CD14-positive monocyte (primary cell): ENCODE data around the gene FGF14. TPM values are rescaled to one million over a fixed set of nuclear protein-coding genes. Genes with fewer than 3 reads are reported as not detected.

Experiments used
- DNase-seq, 3 donors: peaks; one replicate each; pipeline ENCODE4 v3.0.0-alpha.2; 2011 to 2022
- H2AFZ ChIP-seq: 2 replicates; pipeline ENCODE4 v1.6.0; 2012; ENCODE audit warnings: mild to moderate bottlenecking, low read depth, low read length, inconsistent platforms; ENCODE audit not compliant: insufficient read depth, poor library complexity, severe bottlenecking
- H3K27ac ChIP-seq, 2 donors: 1 replicate in 1 of 2; 2 replicates in 1 of 2; pipeline ENCODE4 v1.5.1; 2012 to 2013; ENCODE audit warnings: low read length in 2 of 2, control low read depth in 1 of 2, inconsistent platforms in 1 of 2, low read depth in 1 of 2, mild to moderate bottlenecking in 1 of 2
- H3K27me3 ChIP-seq, 2 donors: one replicate each; pipeline versions ENCODE4 v1.6.0 to v1.6.1; 2011 to 2013; ENCODE audit warnings: low read length in 2 of 2; ENCODE audit not compliant: control insufficient read depth in 2 of 2, insufficient read depth in 2 of 2
- H3K36me3 ChIP-seq, 2 donors: replicated peaks in 1 of 2; 1 replicate in 1 of 2; 2 replicates in 1 of 2; pipeline versions ENCODE4 v1.5.1 to v1.6.1; 2012 to 2013; ENCODE audit warnings: low read length in 2 of 2, control low read depth in 1 of 2, inconsistent platforms in 1 of 2, mild to moderate bottlenecking in 1 of 2; ENCODE audit not compliant: insufficient read depth in 2 of 2, control insufficient read depth in 1 of 2
- H3K4me1 ChIP-seq, 2 donors: 1 replicate in 1 of 2; 2 replicates in 1 of 2; pipeline versions ENCODE4 v1.5.1 to v1.6.1; 2012 to 2013; ENCODE audit warnings: low read length in 2 of 2, control low read depth in 1 of 2, inconsistent platforms in 1 of 2, mild to moderate bottlenecking in 1 of 2, moderate library complexity in 1 of 2; ENCODE audit not compliant: insufficient read depth in 2 of 2, control insufficient read depth in 1 of 2
- H3K4me2 ChIP-seq: replicated peaks from 2 replicates; pipeline ENCODE3; 2012; ENCODE audit warnings: low read length, moderate library complexity, mild to moderate bottlenecking; ENCODE audit not compliant: poor library complexity, severe bottlenecking; ENCODE audit errors: extremely low read depth
- H3K4me3 ChIP-seq, 3 experiments: fragments of 200-600 bp in 1 of 3; sonication (generic) in 1 of 3; replicated peaks in 1 of 3; 1 replicate in 2 of 3; 2 replicates in 1 of 3; pipeline ENCODE4 v1.5.1; 2011 to 2013; ENCODE audit warnings: low read length in 3 of 3, mild to moderate bottlenecking in 3 of 3, control low read depth in 2 of 3, low read depth in 2 of 3, inconsistent platforms in 1 of 3, moderate library complexity in 1 of 3
- H3K79me2 ChIP-seq: 2 replicates; pipeline ENCODE4 v1.6.0; 2012; ENCODE audit warnings: mild to moderate bottlenecking, control low read depth, inconsistent platforms, low read length, moderate library complexity; ENCODE audit not compliant: insufficient read depth
- H3K9ac ChIP-seq: 2 replicates; pipeline ENCODE4 v1.6.0; 2017; ENCODE audit warnings: low read length, mild to moderate bottlenecking; ENCODE audit not compliant: insufficient read depth, poor library complexity, severe bottlenecking
- H3K9me3 ChIP-seq, 2 donors: replicated peaks in 1 of 2; 1 replicate in 1 of 2; 2 replicates in 1 of 2; pipeline versions ENCODE4 v1.5.1 to v1.6.1; 2012 to 2013; ENCODE audit warnings: low read length in 2 of 2, control low read depth in 1 of 2; ENCODE audit not compliant: control insufficient read depth in 1 of 2, insufficient read depth in 1 of 2
- H4K20me1 ChIP-seq: 2 replicates; pipeline ENCODE4 v1.6.0; 2012; ENCODE audit warnings: mild to moderate bottlenecking, low read length, control low read depth, moderate library complexity; ENCODE audit not compliant: insufficient read depth
- H3K27ac Mint-ChIP-seq, 7 donors: one replicate each; pipeline ENCODE4 v1.8.0; 2020; ENCODE audit warnings: mild to moderate bottlenecking in 7 of 7, mixed read lengths in 7 of 7, moderate library complexity in 6 of 7, inconsistent platforms in 2 of 7
- H3K27me3 Mint-ChIP-seq, 3 donors: one replicate each; pipeline ENCODE4 v1.8.0; 2021 to 2022; ENCODE audit warnings: low read depth in 3 of 3, mild to moderate bottlenecking in 3 of 3, mixed read lengths in 3 of 3, moderate library complexity in 3 of 3, inconsistent platforms in 1 of 3
- H3K36me3 Mint-ChIP-seq, 2 donors: one replicate each; pipeline ENCODE4 v1.8.0; 2020; ENCODE audit warnings: mixed read lengths in 2 of 2, inconsistent platforms in 1 of 2, mild to moderate bottlenecking in 1 of 2
- H3K4me1 Mint-ChIP-seq: one replicate; pipeline ENCODE4 v1.8.0; 2020; ENCODE audit warnings: mild to moderate bottlenecking, mixed read lengths
- H3K4me3 Mint-ChIP-seq, 2 donors: one replicate each; pipeline ENCODE4 v1.8.0; 2020; ENCODE audit warnings: mild to moderate bottlenecking in 2 of 2, mixed read lengths in 2 of 2, moderate library complexity in 1 of 2
- H3K9me3 Mint-ChIP-seq, 7 donors: one replicate each; pipeline ENCODE4 v1.8.0; 2020 to 2022; ENCODE audit warnings: mixed read lengths in 7 of 7, mild to moderate bottlenecking in 6 of 7, moderate library complexity in 6 of 7, inconsistent platforms in 2 of 7
- CTCF ChIP-seq: fragments of 200-600 bp; IDR thresholded peaks from one replicate; pipeline ENCODE4 v1.8.0; 2022; ENCODE audit warnings: antibody characterized with exemption, mild to moderate bottlenecking
- WGBS: methylation state at CpG from one replicate; pipeline ENCODE4 v1.1.5; 2013; ENCODE audit warnings: missing lambda C conversion rate; ENCODE audit not compliant: insufficient coverage; 5-methylcytosine and 5-hydroxymethylcytosine counted together
- intact Hi-C, 2 donors: fragments of 100-400 bp; cut with micrococcal nuclease; formaldehyde crosslinking; loops; one replicate each; pipeline versions ENCODE4 v1.15.0 to v1.15.1; 2023
- polyA plus RNA-seq, 3 donors: library from polyadenylated mRNA; depleted of rRNA in 1 of 3; unstranded in 2 of 3; stranded (reverse) in 1 of 3; fragments of 300-500 nt in 2 of 3; fragments of >200 nt in 1 of 3; fragmentation: Illumina TruSeq in 2 of 3; gene quantifications; 1 replicate in 2 of 3; 2 replicates in 1 of 3; pipeline ENCODE4 v1.2.3, GENCODE V29; 2012 to 2021

FGF14 gene
- polyA plus RNA-seq, 3 donors: not detected

- no peak overlapping the region for H3K4me3 Mint-ChIP-seq
- H3K4me3 ChIP-seq: no peak overlapping the region
- H3K79me2 ChIP-seq: no peaks in the 10 kb centered on the region
- no peaks in the 10 kb centered on the region for H3K4me1 Mint-ChIP-seq
- no peaks in the 10 kb centered on the region for H3K27me3 ChIP-seq
- H3K9me3 Mint-ChIP-seq: peaks cover 0 to 2% (median 0%) of the 10 kb centered on the region in 7 donors
- no peaks in the 10 kb centered on the region for H3K36me3 Mint-ChIP-seq
- DNase-seq: no peak
- H3K36me3 ChIP-seq: no peaks in the 10 kb centered on the region
- H3K27ac Mint-ChIP-seq: no peak overlapping the region
- H3K4me2 ChIP-seq: no peak overlapping the region
- intact Hi-C loops: no loop called here
- no peak overlapping the region for H3K27ac ChIP-seq
- H3K9me3 ChIP-seq: no peaks in the 10 kb centered on the region
- TF ChIP-seq CTCF: no peak
- no peaks in the 10 kb centered on the region for H3K4me1 ChIP-seq
- H2AFZ ChIP-seq: no peak overlapping the region
- H3K9ac ChIP-seq: no peak overlapping the region
- H4K20me1 ChIP-seq: no peaks in the 10 kb centered on the region
- H3K27me3 Mint-ChIP-seq: peaks cover 0 to 2% (median 0%) of the 10 kb centered on the region in 3 donors
- WGBS: no CpG with 5 or more reads among the region's 3 CpGs
These were observed 103.8 kb downstream of the FGF14 start for GRCh38 chr13:102298051-102298450.

GRCh38 chr13:102295316-102296048 is 106.4 kb downstream of the FGF14 start:
- no peak for TF ChIP-seq CTCF
- no peaks in the 10 kb centered on the region for H3K9me3 ChIP-seq
- H3K4me1 Mint-ChIP-seq: no peaks in the 10 kb centered on the region
- WGBS: 67% methylated on average over 2 of the region's 9 CpGs
- peaks cover 0 to 2% (median 0%) of the 10 kb centered on the region in 7 donors for H3K9me3 Mint-ChIP-seq
- H3K79me2 ChIP-seq: no peaks in the 10 kb centered on the region
- DNase-seq: no peak
- no peaks in the 10 kb centered on the region for H3K27me3 ChIP-seq
- peaks cover 0 to 2% (median 0%) of the 10 kb centered on the region in 3 donors for H3K27me3 Mint-ChIP-seq
- H3K4me1 ChIP-seq: no peaks in the 10 kb centered on the region
- H3K27ac ChIP-seq: no peak overlapping the region
- H2AFZ ChIP-seq: no peak overlapping the region
- no peak overlapping the region for H3K4me3 ChIP-seq
- no peak overlapping the region for H3K4me3 Mint-ChIP-seq
- H3K36me3 Mint-ChIP-seq: no peaks in the 10 kb centered on the region
- H3K4me2 ChIP-seq: no peak overlapping the region
- no peaks in the 10 kb centered on the region for H4K20me1 ChIP-seq
- H3K9ac ChIP-seq: no peak overlapping the region
- no peak overlapping the region for H3K27ac Mint-ChIP-seq
- intact Hi-C loops: no loop called here
- no peaks in the 10 kb centered on the region for H3K36me3 ChIP-seq
